Measurements from ENCODE around the gene CCNB1IP1. TPM values are rescaled to one million over a fixed set of nuclear protein-coding genes. Genes with fewer than 3 reads are reported as not detected.
A peak's percentile ranks its signal among the peaks of the same experiment; 100 is the strongest.
"Not testable (repeated sequence)": the region's sequence is repeated elsewhere in the genome, so short reads cannot be mapped to it uniquely, and the experiment has no call there.

The CCNB1IP1 gene
- total RNA-seq, 1 experiment from 2014 or later: 151 TPM

DNA sequence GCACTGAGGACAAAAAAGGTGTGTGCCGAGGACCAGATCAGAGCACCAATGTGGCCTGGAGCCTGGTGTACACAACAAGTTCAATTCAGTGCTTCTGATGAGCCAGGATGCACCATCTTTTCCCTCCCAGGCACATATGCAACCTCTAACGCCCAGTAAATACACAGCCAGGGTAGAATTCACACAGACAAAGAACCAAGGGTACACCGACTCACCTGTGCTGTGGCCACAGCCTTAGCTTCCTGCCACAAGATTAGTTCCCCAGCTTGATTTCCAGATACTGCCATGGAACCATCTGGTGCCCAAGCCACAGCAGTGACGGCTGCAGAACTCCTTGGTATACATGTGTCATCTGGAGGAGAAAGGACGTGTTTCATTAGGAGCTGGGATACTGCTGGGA is 39.7 kb upstream of the CCNB1IP1 start:
- H3K9me3 Mint-ChIP-seq: peaks cover 3% of the 10 kb centered on the region; the same call in 1 of the 2 replicates
- no peak for ATAC-seq
- ChIA-PET CTCF (no interaction called here), POLR2A (no interaction called here)
- H3K36me3 Mint-ChIP-seq: peaks cover 49% of the 10 kb centered on the region
- no peak for DNase-seq (ENCODE audit: low spot score)
- H3K27ac Mint-ChIP-seq: peak overlapping the region; percentile 32
- H3K4me3 Mint-ChIP-seq: no peak overlapping the region
- no peaks in the 10 kb centered on the region for H3K27me3 Mint-ChIP-seq (ENCODE audit: low read depth)
- TF ChIP-seq ZNF416 (CRISPR knock-in tag; IDR thresholded peaks at IDR 0.05): no peak
- no peaks in the 10 kb centered on the region for H3K4me1 Mint-ChIP-seq

DNA sequence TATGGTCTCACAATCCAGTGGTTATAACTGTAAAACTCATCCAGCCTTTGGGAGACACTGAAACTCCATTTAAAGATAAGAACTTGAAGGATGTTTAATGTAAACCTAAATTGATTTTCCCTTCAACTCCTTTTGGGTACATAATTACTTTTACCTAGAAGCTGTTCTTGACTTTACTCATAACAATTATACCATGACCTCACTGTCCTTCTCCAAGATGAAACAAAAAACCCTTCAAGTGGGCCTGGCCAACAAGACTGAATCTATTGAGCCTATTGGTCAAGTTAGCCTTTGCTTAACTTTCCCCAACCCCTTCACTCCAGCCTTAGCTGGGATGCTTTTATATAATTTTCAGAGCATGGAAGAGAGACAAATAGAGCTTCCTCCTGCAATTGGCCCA is 32.8 kb upstream of the CCNB1IP1 start:
- no peak overlapping the region for H3K27ac Mint-ChIP-seq
- ATAC-seq (no peak), DNase-seq (ENCODE audit: low spot score) (no peak)
- no peak for TF ChIP-seq FOXJ3 (CRISPR knock-in tag; IDR thresholded peaks at IDR 0.05; ENCODE audit: borderline replicate concordance)
- TF ChIP-seq, protein P1, sequence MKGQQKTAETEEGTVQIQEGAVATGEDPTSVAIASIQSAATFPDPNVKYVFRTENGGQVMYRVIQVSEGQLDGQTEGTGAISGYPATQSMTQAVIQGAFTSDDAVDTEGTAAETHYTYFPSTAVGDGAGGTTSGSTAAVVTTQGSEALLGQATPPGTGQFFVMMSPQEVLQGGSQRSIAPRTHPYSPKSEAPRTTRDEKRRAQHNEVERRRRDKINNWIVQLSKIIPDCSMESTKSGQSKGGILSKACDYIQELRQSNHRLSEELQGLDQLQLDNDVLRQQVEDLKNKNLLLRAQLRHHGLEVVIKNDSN (CRISPR knock-in tag; IDR thresholded peaks at IDR 0.05): no peak
- TF ChIP-seq, protein P2, sequence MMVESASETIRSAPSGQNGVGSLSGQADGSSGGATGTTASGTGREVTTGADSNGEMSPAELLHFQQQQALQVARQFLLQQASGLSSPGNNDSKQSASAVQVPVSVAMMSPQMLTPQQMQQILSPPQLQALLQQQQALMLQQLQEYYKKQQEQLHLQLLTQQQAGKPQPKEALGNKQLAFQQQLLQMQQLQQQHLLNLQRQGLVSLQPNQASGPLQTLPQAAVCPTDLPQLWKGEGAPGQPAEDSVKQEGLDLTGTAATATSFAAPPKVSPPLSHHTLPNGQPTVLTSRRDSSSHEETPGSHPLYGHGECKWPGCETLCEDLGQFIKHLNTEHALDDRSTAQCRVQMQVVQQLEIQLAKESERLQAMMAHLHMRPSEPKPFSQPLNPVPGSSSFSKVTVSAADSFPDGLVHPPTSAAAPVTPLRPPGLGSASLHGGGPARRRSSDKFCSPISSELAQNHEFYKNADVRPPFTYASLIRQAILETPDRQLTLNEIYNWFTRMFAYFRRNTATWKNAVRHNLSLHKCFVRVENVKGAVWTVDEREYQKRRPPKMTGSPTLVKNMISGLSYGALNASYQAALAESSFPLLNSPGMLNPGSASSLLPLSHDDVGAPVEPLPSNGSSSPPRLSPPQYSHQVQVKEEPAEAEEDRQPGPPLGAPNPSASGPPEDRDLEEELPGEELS (CRISPR knock-in tag; IDR thresholded peaks at IDR 0.05): no peak
- no peak for TF ChIP-seq ZNF219 (CRISPR knock-in tag; IDR thresholded peaks at IDR 0.05; ENCODE audit: borderline replicate concordance)
- TF ChIP-seq MYBL2 (CRISPR knock-in tag; IDR thresholded peaks at IDR 0.05): no peak
- TF ChIP-seq JAZF1 (CRISPR knock-in tag; IDR thresholded peaks at IDR 0.05): no peak
- TF ChIP-seq, protein P3, sequence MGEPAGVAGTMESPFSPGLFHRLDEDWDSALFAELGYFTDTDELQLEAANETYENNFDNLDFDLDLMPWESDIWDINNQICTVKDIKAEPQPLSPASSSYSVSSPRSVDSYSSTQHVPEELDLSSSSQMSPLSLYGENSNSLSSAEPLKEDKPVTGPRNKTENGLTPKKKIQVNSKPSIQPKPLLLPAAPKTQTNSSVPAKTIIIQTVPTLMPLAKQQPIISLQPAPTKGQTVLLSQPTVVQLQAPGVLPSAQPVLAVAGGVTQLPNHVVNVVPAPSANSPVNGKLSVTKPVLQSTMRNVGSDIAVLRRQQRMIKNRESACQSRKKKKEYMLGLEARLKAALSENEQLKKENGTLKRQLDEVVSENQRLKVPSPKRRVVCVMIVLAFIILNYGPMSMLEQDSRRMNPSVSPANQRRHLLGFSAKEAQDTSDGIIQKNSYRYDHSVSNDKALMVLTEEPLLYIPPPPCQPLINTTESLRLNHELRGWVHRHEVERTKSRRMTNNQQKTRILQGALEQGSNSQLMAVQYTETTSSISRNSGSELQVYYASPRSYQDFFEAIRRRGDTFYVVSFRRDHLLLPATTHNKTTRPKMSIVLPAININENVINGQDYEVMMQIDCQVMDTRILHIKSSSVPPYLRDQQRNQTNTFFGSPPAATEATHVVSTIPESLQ (CRISPR knock-in tag; IDR thresholded peaks at IDR 0.05): no peak
- TF ChIP-seq, protein P4, sequence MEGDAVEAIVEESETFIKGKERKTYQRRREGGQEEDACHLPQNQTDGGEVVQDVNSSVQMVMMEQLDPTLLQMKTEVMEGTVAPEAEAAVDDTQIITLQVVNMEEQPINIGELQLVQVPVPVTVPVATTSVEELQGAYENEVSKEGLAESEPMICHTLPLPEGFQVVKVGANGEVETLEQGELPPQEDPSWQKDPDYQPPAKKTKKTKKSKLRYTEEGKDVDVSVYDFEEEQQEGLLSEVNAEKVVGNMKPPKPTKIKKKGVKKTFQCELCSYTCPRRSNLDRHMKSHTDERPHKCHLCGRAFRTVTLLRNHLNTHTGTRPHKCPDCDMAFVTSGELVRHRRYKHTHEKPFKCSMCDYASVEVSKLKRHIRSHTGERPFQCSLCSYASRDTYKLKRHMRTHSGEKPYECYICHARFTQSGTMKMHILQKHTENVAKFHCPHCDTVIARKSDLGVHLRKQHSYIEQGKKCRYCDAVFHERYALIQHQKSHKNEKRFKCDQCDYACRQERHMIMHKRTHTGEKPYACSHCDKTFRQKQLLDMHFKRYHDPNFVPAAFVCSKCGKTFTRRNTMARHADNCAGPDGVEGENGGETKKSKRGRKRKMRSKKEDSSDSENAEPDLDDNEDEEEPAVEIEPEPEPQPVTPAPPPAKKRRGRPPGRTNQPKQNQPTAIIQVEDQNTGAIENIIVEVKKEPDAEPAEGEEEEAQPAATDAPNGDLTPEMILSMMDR (IDR thresholded peaks at IDR 0.05): no peak
- no peak for TF ChIP-seq NFE2L1 (CRISPR knock-in tag; IDR thresholded peaks at IDR 0.05)
- TF ChIP-seq FOXK1 (CRISPR knock-in tag; IDR thresholded peaks at IDR 0.05): no peak
- TF ChIP-seq, protein P5, sequence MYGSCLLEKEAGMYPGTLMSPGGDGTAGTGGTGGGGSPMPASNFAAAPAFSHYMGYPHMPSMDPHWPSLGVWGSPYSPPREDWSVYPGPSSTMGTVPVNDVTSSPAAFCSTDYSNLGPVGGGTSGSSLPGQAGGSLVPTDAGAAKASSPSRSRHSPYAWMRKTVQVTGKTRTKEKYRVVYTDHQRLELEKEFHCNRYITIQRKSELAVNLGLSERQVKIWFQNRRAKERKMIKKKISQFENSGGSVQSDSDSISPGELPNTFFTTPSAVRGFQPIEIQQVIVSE (CRISPR knock-in tag; IDR thresholded peaks at IDR 0.05; ENCODE audit: borderline replicate concordance): no peak
- TF ChIP-seq SOX15 (CRISPR knock-in tag; IDR thresholded peaks at IDR 0.05): no peak
- TF ChIP-seq ATF1 (CRISPR knock-in tag; IDR thresholded peaks at IDR 0.05): no peak
- TF ChIP-seq, protein P6, sequence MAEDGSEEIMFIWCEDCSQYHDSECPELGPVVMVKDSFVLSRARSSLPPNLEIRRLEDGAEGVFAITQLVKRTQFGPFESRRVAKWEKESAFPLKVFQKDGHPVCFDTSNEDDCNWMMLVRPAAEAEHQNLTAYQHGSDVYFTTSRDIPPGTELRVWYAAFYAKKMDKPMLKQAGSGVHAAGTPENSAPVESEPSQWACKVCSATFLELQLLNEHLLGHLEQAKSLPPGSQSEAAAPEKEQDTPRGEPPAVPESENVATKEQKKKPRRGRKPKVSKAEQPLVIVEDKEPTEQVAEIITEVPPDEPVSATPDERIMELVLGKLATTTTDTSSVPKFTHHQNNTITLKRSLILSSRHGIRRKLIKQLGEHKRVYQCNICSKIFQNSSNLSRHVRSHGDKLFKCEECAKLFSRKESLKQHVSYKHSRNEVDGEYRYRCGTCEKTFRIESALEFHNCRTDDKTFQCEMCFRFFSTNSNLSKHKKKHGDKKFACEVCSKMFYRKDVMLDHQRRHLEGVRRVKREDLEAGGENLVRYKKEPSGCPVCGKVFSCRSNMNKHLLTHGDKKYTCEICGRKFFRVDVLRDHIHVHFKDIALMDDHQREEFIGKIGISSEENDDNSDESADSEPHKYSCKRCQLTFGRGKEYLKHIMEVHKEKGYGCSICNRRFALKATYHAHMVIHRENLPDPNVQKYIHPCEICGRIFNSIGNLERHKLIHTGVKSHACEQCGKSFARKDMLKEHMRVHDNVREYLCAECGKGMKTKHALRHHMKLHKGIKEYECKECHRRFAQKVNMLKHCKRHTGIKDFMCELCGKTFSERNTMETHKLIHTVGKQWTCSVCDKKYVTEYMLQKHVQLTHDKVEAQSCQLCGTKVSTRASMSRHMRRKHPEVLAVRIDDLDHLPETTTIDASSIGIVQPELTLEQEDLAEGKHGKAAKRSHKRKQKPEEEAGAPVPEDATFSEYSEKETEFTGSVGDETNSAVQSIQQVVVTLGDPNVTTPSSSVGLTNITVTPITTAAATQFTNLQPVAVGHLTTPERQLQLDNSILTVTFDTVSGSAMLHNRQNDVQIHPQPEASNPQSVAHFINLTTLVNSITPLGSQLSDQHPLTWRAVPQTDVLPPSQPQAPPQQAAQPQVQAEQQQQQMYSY (CRISPR knock-in tag; IDR thresholded peaks at IDR 0.05): no peak
- TF ChIP-seq EMX1 (CRISPR knock-in tag; IDR thresholded peaks at IDR 0.05): no peak
- no peak for TF ChIP-seq GABPB1 (CRISPR knock-in tag; IDR thresholded peaks at IDR 0.05)
- TF ChIP-seq, protein P7, sequence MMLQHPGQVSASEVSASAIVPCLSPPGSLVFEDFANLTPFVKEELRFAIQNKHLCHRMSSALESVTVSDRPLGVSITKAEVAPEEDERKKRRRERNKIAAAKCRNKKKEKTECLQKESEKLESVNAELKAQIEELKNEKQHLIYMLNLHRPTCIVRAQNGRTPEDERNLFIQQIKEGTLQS (CRISPR knock-in tag; conservative IDR thresholded peaks at IDR 0.05): no peak
- CTCF ChIA-PET: no interaction called here
- peaks cover 3% of the 10 kb centered on the region; the same call in 1 of the 2 replicates for H3K9me3 Mint-ChIP-seq
- no peaks in the 10 kb centered on the region for H3K4me1 Mint-ChIP-seq
- H3K4me3 Mint-ChIP-seq: no peak overlapping the region
- peaks cover 28% of the 10 kb centered on the region for H3K36me3 Mint-ChIP-seq
- POLR2A ChIA-PET: no interaction called here
- no peaks in the 10 kb centered on the region for H3K27me3 Mint-ChIP-seq (ENCODE audit: low read depth)

DNA sequence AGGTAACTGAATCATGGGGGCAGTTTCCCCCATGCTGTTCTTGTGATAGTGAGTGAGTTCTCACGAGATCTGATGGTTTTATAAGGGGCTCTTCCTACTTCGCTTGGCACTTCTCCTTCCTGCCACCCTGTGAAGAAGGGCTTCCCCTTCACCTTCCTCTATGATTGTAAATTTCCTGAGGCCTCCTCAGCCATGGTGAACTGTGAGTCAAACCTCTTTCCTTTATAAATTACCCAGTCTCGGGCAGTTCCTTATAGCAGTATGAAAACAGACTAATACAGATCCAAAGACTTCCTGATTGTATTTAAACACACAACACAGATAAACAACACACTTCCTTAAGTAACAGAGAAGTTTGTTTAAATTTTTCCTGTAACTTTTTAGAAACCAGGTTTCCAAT is 25.4 kb upstream of the CCNB1IP1 start:
- H3K4me1 Mint-ChIP-seq; ATAC-seq; POLR2A ChIA-PET; CTCF ChIA-PET; H3K27me3 Mint-ChIP-seq (ENCODE audit: low read depth); H3K9me3 Mint-ChIP-seq; H3K27ac Mint-ChIP-seq; DNase-seq (ENCODE audit: low spot score); H3K4me3 Mint-ChIP-seq: not testable (repeated sequence)
- peaks cover 60% of the 10 kb centered on the region for H3K36me3 Mint-ChIP-seq
